Esophagus squamous epithelium (tissue), 4 donors: ENCODE results near the gene N4BP2.

Experiments
- POLR2A ChIP-seq, 4 donors: fragments of 450-650 bp; IDR thresholded peaks; one replicate each; pipeline ENCODE4 v1.6.1; 2017; ENCODE audit warnings: antibody characterized with exemption in 4 of 4, mild to moderate bottlenecking in 4 of 4, moderate library complexity in 3 of 4
- TF ChIP-seq, protein P1 (sequence below), 6 experiments: fragments of 450-650 bp in 4 of 6; fragments of 200-600 bp in 2 of 6; sonication (generic) in 2 of 6; IDR thresholded peaks; one replicate each; pipeline ENCODE4 v1.5.1; 2016 to 2019; ENCODE audit warnings: antibody characterized with exemption in 6 of 6, mild to moderate bottlenecking in 4 of 6, moderate library complexity in 4 of 6

DNA sequence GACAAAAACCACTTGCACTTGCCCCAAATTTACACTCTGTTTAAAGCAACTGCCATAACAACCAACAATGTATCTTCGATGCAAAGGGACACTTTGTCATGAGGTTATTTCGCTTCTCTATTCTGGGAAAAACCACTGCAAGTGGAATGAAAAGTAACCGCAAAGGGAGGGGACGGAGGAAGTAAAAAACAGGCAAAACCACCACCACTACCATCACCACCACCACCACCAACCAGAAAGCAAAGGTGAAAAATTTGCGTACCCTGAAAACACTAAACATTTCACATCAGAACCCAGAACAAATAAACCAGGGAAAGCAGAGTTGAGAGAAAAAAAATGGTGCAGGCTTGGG lies 1.2 kb upstream of the N4BP2 start:
- TF ChIP-seq, protein P1, sequence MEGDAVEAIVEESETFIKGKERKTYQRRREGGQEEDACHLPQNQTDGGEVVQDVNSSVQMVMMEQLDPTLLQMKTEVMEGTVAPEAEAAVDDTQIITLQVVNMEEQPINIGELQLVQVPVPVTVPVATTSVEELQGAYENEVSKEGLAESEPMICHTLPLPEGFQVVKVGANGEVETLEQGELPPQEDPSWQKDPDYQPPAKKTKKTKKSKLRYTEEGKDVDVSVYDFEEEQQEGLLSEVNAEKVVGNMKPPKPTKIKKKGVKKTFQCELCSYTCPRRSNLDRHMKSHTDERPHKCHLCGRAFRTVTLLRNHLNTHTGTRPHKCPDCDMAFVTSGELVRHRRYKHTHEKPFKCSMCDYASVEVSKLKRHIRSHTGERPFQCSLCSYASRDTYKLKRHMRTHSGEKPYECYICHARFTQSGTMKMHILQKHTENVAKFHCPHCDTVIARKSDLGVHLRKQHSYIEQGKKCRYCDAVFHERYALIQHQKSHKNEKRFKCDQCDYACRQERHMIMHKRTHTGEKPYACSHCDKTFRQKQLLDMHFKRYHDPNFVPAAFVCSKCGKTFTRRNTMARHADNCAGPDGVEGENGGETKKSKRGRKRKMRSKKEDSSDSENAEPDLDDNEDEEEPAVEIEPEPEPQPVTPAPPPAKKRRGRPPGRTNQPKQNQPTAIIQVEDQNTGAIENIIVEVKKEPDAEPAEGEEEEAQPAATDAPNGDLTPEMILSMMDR (IDR thresholded peaks at IDR 0.05): peak in 1 of 6 experiments; percentile 3
- TF ChIP-seq POLR2A (IDR thresholded peaks at IDR 0.05): no peak
